Nephron progenitor cell (in vitro differentiated cells): ENCODE data around the gene PTPRJ.

Experiments used
- DNase-seq: peaks from one replicate; pipeline ENCODE4 v3.0.0; 2021
- H3K27ac Mint-ChIP-seq: 2 replicates; pipeline ENCODE4 v1.8.0; 2021; ENCODE audit warnings: mild to moderate bottlenecking, moderate library complexity, mixed read lengths
- H3K27me3 Mint-ChIP-seq: 2 replicates; pipeline ENCODE4 v1.8.0; 2021; ENCODE audit warnings: mild to moderate bottlenecking, low read depth, mixed read lengths; ENCODE audit not compliant: poor library complexity
- H3K36me3 Mint-ChIP-seq: 2 replicates; pipeline ENCODE4 v1.8.0; 2021; ENCODE audit warnings: low read depth, mixed read lengths
- H3K4me1 Mint-ChIP-seq: 2 replicates; pipeline ENCODE4 v1.8.0; 2021; ENCODE audit warnings: mixed read lengths
- H3K4me3 Mint-ChIP-seq: 2 replicates; pipeline ENCODE4 v1.8.0; 2021; ENCODE audit warnings: mild to moderate bottlenecking, moderate library complexity, mixed read lengths
- H3K9me3 Mint-ChIP-seq: 2 replicates; pipeline ENCODE4 v1.8.0; 2021; ENCODE audit warnings: mild to moderate bottlenecking, moderate library complexity, mixed read lengths
- TF ChIP-seq, protein P1 (sequence below): fragments of 200-600 bp; sonication (generic); IDR thresholded peaks from 2 replicates; pipeline ENCODE4 v1.5.0; 2021; ENCODE audit warnings: antibody characterized with exemption

The PTPRJ gene

DNA sequence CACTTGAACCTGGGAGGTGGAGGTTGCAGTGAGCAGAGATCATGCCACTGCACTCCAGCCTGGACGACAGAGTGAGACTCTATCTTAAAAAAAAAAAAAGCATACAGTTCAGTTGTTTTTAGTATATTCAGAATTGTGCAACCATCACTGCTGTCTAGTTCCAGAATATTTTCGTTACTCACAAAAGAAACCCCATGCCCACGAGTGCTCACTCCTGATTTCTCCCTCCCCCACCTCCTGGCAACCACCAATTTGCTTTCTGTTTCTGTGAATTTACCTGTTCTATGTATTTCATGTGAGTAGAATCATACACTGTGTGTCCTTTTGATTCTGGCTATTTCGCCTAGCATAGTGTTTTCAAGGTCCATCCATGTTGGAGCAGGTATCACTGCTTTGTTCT lies 24.8 kb downstream of the PTPRJ start:
- Mint-ChIP-seq H3K27ac (peak overlapping the region; percentile 69), H3K9me3 (no peaks in the 10 kb centered on the region), H3K27me3 (peaks cover 3% of the 10 kb centered on the region), H3K4me1 (peaks cover 45% of the 10 kb centered on the region), H3K4me3 (no peak overlapping the region), H3K36me3 (no peaks in the 10 kb centered on the region)
- DNase-seq, result no peak
- TF ChIP-seq, protein P1, sequence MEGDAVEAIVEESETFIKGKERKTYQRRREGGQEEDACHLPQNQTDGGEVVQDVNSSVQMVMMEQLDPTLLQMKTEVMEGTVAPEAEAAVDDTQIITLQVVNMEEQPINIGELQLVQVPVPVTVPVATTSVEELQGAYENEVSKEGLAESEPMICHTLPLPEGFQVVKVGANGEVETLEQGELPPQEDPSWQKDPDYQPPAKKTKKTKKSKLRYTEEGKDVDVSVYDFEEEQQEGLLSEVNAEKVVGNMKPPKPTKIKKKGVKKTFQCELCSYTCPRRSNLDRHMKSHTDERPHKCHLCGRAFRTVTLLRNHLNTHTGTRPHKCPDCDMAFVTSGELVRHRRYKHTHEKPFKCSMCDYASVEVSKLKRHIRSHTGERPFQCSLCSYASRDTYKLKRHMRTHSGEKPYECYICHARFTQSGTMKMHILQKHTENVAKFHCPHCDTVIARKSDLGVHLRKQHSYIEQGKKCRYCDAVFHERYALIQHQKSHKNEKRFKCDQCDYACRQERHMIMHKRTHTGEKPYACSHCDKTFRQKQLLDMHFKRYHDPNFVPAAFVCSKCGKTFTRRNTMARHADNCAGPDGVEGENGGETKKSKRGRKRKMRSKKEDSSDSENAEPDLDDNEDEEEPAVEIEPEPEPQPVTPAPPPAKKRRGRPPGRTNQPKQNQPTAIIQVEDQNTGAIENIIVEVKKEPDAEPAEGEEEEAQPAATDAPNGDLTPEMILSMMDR, result no peak

DNA sequence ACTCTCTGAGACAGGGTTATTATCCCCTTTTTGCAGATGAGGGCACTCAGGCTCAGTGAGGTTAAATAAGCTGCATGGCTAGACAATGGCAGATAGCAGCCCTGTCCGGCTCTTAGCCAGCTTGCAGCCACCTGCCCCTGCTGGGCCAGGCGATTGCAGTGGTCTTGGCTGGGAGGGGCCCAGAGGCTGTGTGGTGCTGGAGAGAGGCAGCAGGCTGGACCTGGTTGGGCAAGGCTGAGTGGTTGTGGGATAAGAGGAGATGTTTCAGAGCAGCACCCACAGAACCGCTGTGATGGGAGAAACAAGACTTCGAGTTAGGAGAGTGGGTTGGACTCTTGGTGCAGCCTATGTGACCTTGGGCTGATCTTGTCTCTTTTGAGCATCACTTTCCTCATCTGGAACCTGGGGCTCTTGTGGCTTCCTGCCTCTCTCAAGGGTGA lies 25.5 kb downstream of the PTPRJ start:
- Mint-ChIP-seq H3K36me3 (no peaks in the 10 kb centered on the region), H3K4me1 (peaks cover 45% of the 10 kb centered on the region), H3K4me3 (no peak overlapping the region), H3K27me3 (peaks cover 3% of the 10 kb centered on the region), H3K27ac (peak overlapping the region; percentile 64), H3K9me3 (no peaks in the 10 kb centered on the region)
- TF ChIP-seq, protein P1, result no peak
- peak; percentile 13 for DNase-seq

DNA sequence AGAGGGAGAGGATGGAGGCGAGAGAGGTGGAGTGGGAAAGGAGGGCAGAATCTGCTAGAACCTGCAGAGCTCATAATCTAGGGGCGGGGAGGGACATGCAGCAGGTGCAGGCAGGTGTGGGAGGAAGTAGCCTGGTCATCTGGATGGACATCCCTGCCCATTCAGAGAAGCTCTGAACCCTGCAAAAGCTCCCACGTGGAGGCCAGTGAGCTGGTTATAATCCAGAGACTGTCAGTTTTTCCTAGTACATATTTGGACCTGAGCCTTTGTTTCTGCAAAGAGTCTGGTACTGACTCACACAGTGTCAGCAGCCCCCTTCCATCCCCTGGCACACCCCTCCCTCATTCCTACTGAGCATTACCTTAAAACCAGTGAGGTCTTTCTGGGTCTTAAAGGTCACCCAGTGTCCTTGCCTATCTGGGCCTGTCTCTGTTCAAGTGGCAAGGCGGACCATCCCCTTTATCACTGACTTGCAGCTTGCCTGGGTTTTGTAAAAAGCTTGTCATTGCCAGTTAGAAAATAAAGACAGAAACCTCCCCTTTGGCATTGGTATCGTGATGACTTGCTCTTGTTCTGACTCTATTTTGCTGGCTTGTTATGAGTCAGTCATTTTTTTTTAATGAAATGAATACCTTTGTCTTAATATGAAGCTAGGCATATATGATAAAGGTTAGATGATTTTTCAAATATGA lies 26.1 kb downstream of the PTPRJ start:
- Mint-ChIP-seq H3K4me3 (no peak overlapping the region), H3K27me3 (peaks cover 3% of the 10 kb centered on the region), H3K36me3 (no peaks in the 10 kb centered on the region), H3K27ac (peak overlapping the region; percentile 64), H3K4me1 (peaks cover 41% of the 10 kb centered on the region), H3K9me3 (no peaks in the 10 kb centered on the region)
- TF ChIP-seq, protein P1, result no peak
- DNase-seq, result no peak

DNA sequence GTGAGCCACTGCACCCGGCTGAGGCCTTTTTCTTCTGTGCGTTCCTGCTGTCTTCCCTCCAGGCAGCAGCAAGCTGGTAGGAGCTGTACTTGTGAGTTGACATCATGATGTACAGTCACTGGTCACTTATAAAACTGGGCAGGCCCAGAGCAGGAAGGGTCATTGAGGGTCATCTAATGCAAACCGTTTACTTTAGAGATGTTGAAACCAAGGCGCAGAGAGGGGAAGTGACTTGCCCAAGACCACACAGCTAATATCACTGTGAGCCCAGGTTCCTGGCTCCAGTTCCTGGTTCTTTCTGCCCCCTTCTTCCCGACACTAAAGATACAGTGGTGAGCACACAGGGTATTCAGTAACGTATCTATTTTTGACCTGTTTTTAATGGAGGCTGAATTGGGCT lies 27.3 kb downstream of the PTPRJ start:
- H3K4me3 Mint-ChIP-seq, result no peak overlapping the region
- H3K27me3 Mint-ChIP-seq, result peaks cover 3% of the 10 kb centered on the region
- H3K36me3 Mint-ChIP-seq, result no peaks in the 10 kb centered on the region
- no peaks in the 10 kb centered on the region for H3K9me3 Mint-ChIP-seq
- TF ChIP-seq, protein P1, result no peak
- peaks cover 31% of the 10 kb centered on the region for H3K4me1 Mint-ChIP-seq
- no peak overlapping the region for H3K27ac Mint-ChIP-seq
- DNase-seq, result no peak

DNA sequence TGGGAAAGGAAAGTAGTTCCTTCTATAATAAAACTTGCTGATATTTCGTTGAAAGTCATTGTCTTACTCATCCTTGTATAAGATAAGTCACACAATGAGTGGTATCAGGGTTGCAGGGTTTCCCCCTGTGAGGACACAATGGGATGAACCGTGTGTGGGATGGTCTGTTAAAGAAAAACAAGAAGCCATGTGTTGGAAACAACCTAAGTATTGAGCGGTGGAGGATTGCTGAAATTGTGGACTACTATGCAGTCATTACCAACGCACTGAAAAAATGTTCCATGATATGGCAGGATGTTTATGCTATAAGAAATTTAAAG lies 28.6 kb downstream of the PTPRJ start:
- no peak for DNase-seq
- no peak overlapping the region for H3K27ac Mint-ChIP-seq
- TF ChIP-seq, protein P1, result no peak
- no peak overlapping the region for H3K4me3 Mint-ChIP-seq
- no peaks in the 10 kb centered on the region for H3K9me3 Mint-ChIP-seq
- H3K4me1 Mint-ChIP-seq, result peaks cover 33% of the 10 kb centered on the region
- peaks cover 3% of the 10 kb centered on the region for H3K27me3 Mint-ChIP-seq
- no peaks in the 10 kb centered on the region for H3K36me3 Mint-ChIP-seq

DNA sequence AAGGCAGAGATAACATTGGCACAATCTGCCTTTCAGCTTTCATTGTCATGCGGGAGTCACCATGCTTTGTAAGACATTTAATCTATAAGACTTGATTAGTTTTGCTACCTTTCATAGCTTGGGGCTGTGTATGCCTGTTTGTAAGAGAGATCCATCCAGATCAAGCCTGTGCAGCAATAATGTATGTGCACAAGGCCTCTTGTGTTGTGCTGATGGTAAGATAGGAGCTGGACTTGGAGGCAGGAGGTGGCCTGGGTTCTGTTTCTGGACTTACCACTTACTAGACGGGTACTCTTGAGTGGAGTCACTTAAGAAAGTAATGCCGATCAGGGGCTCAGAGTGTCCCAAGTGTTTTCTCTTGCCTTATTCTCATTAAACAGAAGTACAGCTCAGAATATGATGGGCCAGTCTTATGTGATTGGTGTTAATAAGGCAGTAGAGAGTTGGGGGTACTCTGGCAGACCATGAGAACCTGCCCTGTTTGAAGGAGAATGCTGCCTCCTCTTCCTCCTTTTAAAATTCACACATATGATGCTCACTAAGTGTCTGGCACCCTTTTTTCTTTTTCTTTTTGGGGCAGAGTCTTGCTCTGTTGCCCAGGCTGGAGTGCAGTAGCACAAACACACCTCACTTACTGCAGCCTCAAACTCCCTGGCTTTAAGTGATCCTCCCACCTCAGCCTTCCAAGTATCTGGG lies 30.9 kb downstream of the PTPRJ start:
- TF ChIP-seq, protein P1, result no peak
- no peak for DNase-seq
- Mint-ChIP-seq H3K36me3 (no peaks in the 10 kb centered on the region), H3K27me3 (no peaks in the 10 kb centered on the region), H3K9me3 (no peaks in the 10 kb centered on the region), H3K4me3 (no peak overlapping the region), H3K4me1 (peaks cover 28% of the 10 kb centered on the region), H3K27ac (no peak overlapping the region)
